HG03439 (cell line): Measurements from ENCODE around the gene PIGQ.
"Not testable (repeated sequence)": the region's sequence is repeated elsewhere in the genome, so short reads cannot be mapped to it uniquely, and the experiment has no call there.

Experiments
- ATAC-seq: cut with Tn5 transposase; IDR thresholded peaks from one replicate; pipeline ENCODE4 v1.9.1; 2021; ENCODE audit warnings: mild to moderate bottlenecking, moderate library complexity; ENCODE audit not compliant: unreplicated experiment

PIGQ gene

GRCh38 chr16:583815-584591, 14.2 kb downstream of the PIGQ start:
- ATAC-seq, result no peak

- no peak for ATAC-seq
Observed at GRCh38 chr16:585351-585750, 15.6 kb downstream of the PIGQ start.

GRCh38 chr16:586047-586644, 16.4 kb downstream of the PIGQ start:
- no peak for ATAC-seq

GRCh38 chr16:586645-587590, 17.1 kb downstream of the PIGQ start:
- no peak for ATAC-seq

- no peak for ATAC-seq
Observed at GRCh38 chr16:588639-588888, 18.8 kb downstream of the PIGQ start.

GRCh38 chr16:588889-589657, 19.3 kb downstream of the PIGQ start:
- ATAC-seq, result peak; percentile 77

GRCh38 chr16:589658-590187, 20.0 kb downstream of the PIGQ start, which contains the start of gene RAB40C:
TSS of gene RAB40C (plus strand) at chr16:590066. CDS start at chr16:590292, 226 bp downstream.
- peak; percentile 63 for ATAC-seq

GRCh38 chr16:590188-590814, 20.5 kb downstream of the PIGQ start:
- ATAC-seq, result no peak

GRCh38 chr16:590815-591200, 21.0 kb downstream of the PIGQ start:
- ATAC-seq, result no peak

- no peak for ATAC-seq
Observed at GRCh38 chr16:591231-591630, 21.5 kb downstream of the PIGQ start.

GRCh38 chr16:591892-592517, 22.2 kb downstream of the PIGQ start:
- ATAC-seq, result no peak

- no peak for ATAC-seq
Observed at GRCh38 chr16:592518-593306, 22.9 kb downstream of the PIGQ start.

- no peak for ATAC-seq
Observed at GRCh38 chr16:593406-593805, 23.6 kb downstream of the PIGQ start.

- ATAC-seq, result no peak
Observed at GRCh38 chr16:593807-594206, 24.0 kb downstream of the PIGQ start.

- ATAC-seq, result no peak
Observed at GRCh38 chr16:595094-595528, 25.3 kb downstream of the PIGQ start.

GRCh38 chr16:595942-596735, 26.4 kb downstream of the PIGQ start:
- no peak for ATAC-seq

GRCh38 chr16:596736-597060, 26.9 kb downstream of the PIGQ start:
- no peak for ATAC-seq

GRCh38 chr16:597655-598054, 27.9 kb downstream of the PIGQ start:
- not testable (repeated sequence) for ATAC-seq
